Thoracic aorta (tissue), 2 donors: ENCODE measurements around the gene TET2. TPM values are rescaled to one million over a fixed set of nuclear protein-coding genes. Genes with fewer than 3 reads are reported as not detected.

Source experiments
- ATAC-seq: fragments of 150-250 bp; one replicate; pipeline ENCODE4 v1.8.0; 2017; ENCODE audit warnings: low read depth; ENCODE audit not compliant: insufficient number of reproducible peaks, low FRiP score
- DNase-seq: peaks from one replicate; pipeline ENCODE4 v3.0.0-alpha.2; 2020; ENCODE audit warnings: low spot score
- H3K27ac ChIP-seq, 2 donors: fragments of 200-600 bp; sonication (generic); 1 replicate in 1 of 2; 2 replicates in 1 of 2; pipeline ENCODE4 v1.5.1; 2016; ENCODE audit warnings: mild to moderate bottlenecking in 2 of 2, moderate library complexity in 2 of 2
- H3K27me3 ChIP-seq: fragments of 200-600 bp; sonication (generic); replicated peaks from 2 replicates; pipeline ENCODE4 v1.6.0; 2016; ENCODE audit warnings: mild to moderate bottlenecking; ENCODE audit not compliant: insufficient read depth
- H3K36me3 ChIP-seq: fragments of 200-600 bp; sonication (generic); one replicate; pipeline ENCODE4 v1.5.1; 2016
- H3K4me1 ChIP-seq, 2 donors: fragments of 200-600 bp; sonication (generic); 1 replicate in 1 of 2; 2 replicates in 1 of 2; pipeline versions ENCODE4 v1.5.1 to v1.6.0; 2016; ENCODE audit warnings: low read depth in 2 of 2, mild to moderate bottlenecking in 1 of 2; ENCODE audit not compliant: control insufficient read depth in 1 of 2
- H3K4me3 ChIP-seq: fragments of 200-600 bp; sonication (generic); 2 replicates; pipeline ENCODE4 v1.5.1; 2016; ENCODE audit warnings: mild to moderate bottlenecking
- H3K9me3 ChIP-seq: fragments of 200-600 bp; sonication (generic); 2 replicates; pipeline ENCODE4 v1.5.1; 2016
- CTCF ChIP-seq: fragments of 200-600 bp; sonication (generic); IDR thresholded peaks from one replicate; pipeline ENCODE4 v1.5.1; 2019; ENCODE audit warnings: antibody characterized with exemption
- total RNA-seq, 2 donors: library from RNA; depleted of rRNA; stranded (reverse); fragments of >200 nt; gene quantifications; one replicate each; pipeline versions ENCODE4 v1.1.0 to v1.2.3, GENCODE V29; 2016

Gene TET2
- total RNA-seq, 2 donors from 2014 or later, result 23.6 to 31.7 TPM

- no peak overlapping the region for H3K4me3 ChIP-seq
- no peak overlapping the region for H3K27ac ChIP-seq
- H3K4me1 ChIP-seq, result peaks cover 6 to 10% of the 10 kb centered on the region in 2 donors
- TF ChIP-seq CTCF, result no peak
- DNase-seq, result no peak
- no peak for ATAC-seq
- H3K27me3 ChIP-seq, result no peaks in the 10 kb centered on the region
- no peaks in the 10 kb centered on the region for H3K36me3 ChIP-seq
- no peaks in the 10 kb centered on the region for H3K9me3 ChIP-seq
These were observed 19.4 kb downstream of the TET2 start for GRCh38 chr4:105166066-105166465.

- no peak for DNase-seq
- no peaks in the 10 kb centered on the region for H3K9me3 ChIP-seq
- TF ChIP-seq CTCF, result no peak
- H3K4me1 ChIP-seq, result peaks cover 0 to 11% of the 10 kb centered on the region in 2 donors
- H3K4me3 ChIP-seq, result no peak overlapping the region
- H3K36me3 ChIP-seq, result no peaks in the 10 kb centered on the region
- no peak for ATAC-seq
- no peaks in the 10 kb centered on the region for H3K27me3 ChIP-seq
- no peak overlapping the region for H3K27ac ChIP-seq
These were observed 24.0 kb downstream of the TET2 start for GRCh38 chr4:105170711-105171110.

DNA sequence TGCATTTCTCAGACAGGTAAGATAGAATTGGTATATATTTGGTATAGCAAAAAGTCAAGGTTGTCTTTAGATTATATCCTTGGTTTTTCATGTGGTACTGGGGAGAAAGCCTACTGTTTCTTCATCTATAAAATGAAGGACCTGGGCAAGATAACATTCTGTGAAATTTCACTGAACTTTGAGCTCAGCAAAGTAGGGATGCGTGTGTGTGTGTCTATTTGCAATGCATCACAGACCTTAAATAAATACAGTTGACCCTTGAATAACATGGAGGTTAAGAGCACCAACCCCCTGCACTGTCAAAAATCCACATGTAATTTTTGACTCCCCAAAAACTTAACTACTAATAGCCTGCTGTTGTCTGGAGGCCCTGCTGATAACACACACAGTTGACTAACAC is 25.2 kb downstream of the TET2 start:
- H3K9me3 ChIP-seq, result no peaks in the 10 kb centered on the region
- DNase-seq, result no peak
- H3K4me1 ChIP-seq, result peaks cover 0 to 11% of the 10 kb centered on the region in 2 donors
- no peak overlapping the region for H3K4me3 ChIP-seq
- H3K27ac ChIP-seq, result no peak overlapping the region
- no peak for ATAC-seq
- H3K27me3 ChIP-seq, result no peaks in the 10 kb centered on the region
- no peaks in the 10 kb centered on the region for H3K36me3 ChIP-seq
- TF ChIP-seq CTCF, result no peak

- TF ChIP-seq CTCF, result no peak
- peaks cover 0 to 11% of the 10 kb centered on the region in 2 donors for H3K4me1 ChIP-seq
- no peaks in the 10 kb centered on the region for H3K9me3 ChIP-seq
- H3K36me3 ChIP-seq, result no peaks in the 10 kb centered on the region
- no peak for ATAC-seq
- no peak for DNase-seq
- H3K27me3 ChIP-seq, result no peaks in the 10 kb centered on the region
- no peak overlapping the region for H3K4me3 ChIP-seq
- no peak overlapping the region for H3K27ac ChIP-seq
These were observed 27.4 kb downstream of the TET2 start for GRCh38 chr4:105174098-105174497.

- no peaks in the 10 kb centered on the region for H3K9me3 ChIP-seq
- ATAC-seq (no peak), DNase-seq (no peak)
- peak overlapping the region in 1 of 2 donors; percentile 5 for H3K27ac ChIP-seq
- peaks cover 9 to 18% of the 10 kb centered on the region in 2 donors for H3K4me1 ChIP-seq
- no peaks in the 10 kb centered on the region for H3K36me3 ChIP-seq
- no peak for TF ChIP-seq CTCF
- H3K4me3 ChIP-seq, result no peak overlapping the region
- no peaks in the 10 kb centered on the region for H3K27me3 ChIP-seq
These were observed 33.1 kb downstream of the TET2 start for GRCh38 chr4:105179539-105180401.
